K562 (cell line): ENCODE results near the gene POLN. TPM values are rescaled to one million over a fixed set of nuclear protein-coding genes. Genes with fewer than 3 reads are reported as not detected.

Source experiments
- CGGBP1 ChIP-seq: fragments of 250-450 bp; sonication (Bioruptor Pico); IDR thresholded peaks from 2 replicates; pipeline ENCODE4 v1.9.0; 2021; ENCODE audit warnings: mild to moderate bottlenecking
- IFI16 ChIP-seq: fragments of 250-450 bp; sonication (Bioruptor Pico); IDR thresholded peaks from 2 replicates; pipeline ENCODE4 v2.1.2; 2022; ENCODE audit warnings: mild to moderate bottlenecking, inconsistent platforms
- MCM3 ChIP-seq: fragments of 450-650 bp; IDR thresholded peaks from 2 replicates; pipeline ENCODE4 v1.6.1; 2016
- PML ChIP-seq: IDR thresholded peaks from 2 replicates; pipeline ENCODE4 v1.6.1; 2012; ENCODE audit warnings: low read length, inconsistent platforms
- RAD51 ChIP-seq: fragments of 450-650 bp; IDR thresholded peaks from 2 replicates; pipeline ENCODE4 v1.7.1; 2016; ENCODE audit warnings: low read depth, mild to moderate bottlenecking, borderline replicate concordance
- SAP30 ChIP-seq: fragments of 200-600 bp; sonication (generic); IDR thresholded peaks from 2 replicates; pipeline ENCODE4 v1.6.1; 2012; ENCODE audit warnings: borderline replicate concordance, low read depth, mild to moderate bottlenecking, moderate library complexity, low read length, control low read depth, inconsistent platforms; ENCODE audit not compliant: insufficient read depth, poor library complexity, severe bottlenecking
- SRSF1 ChIP-seq: fragments of 200-400 bp; formaldehyde crosslinking; IDR thresholded peaks from 2 replicates; pipeline ENCODE4 v1.6.1; 2017; ENCODE audit warnings: mild to moderate bottlenecking, low read depth, low read length, moderate library complexity
- ZBTB1 ChIP-seq: sonication (generic); formaldehyde crosslinking; IDR thresholded peaks from 2 replicates; pipeline ENCODE4 v1.8.1; 2023; ENCODE audit warnings: missing genetic modification reagents, low read depth, mild to moderate bottlenecking, borderline replicate concordance
- ZBTB11 ChIP-seq, 3 experiments: fragments of 200-800 bp in 1 of 3; fragments of 250-450 bp in 1 of 3; fragments of 450-650 bp in 1 of 3; sonication (Bioruptor Pico) in 1 of 3; sonication (Bioruptor generic) in 1 of 3; formaldehyde crosslinking in 1 of 3; IDR thresholded peaks; 2 replicates each; pipeline versions ENCODE4 v1.6.1 to v1.8.0; 2016 to 2022; ENCODE audit warnings: mild to moderate bottlenecking in 2 of 3, missing genetic modification characterization in 2 of 3, missing compliant biosample characterization in 1 of 3, moderate library complexity in 1 of 3
- ZNF395 ChIP-seq: fragments of 200-800 bp; sonication (Bioruptor generic); IDR thresholded peaks from 2 replicates; pipeline ENCODE4 v1.6.1; 2017; ENCODE audit warnings: missing genetic modification characterization, missing compliant biosample characterization
- ZNF75A ChIP-seq: fragments of 450-650 bp; formaldehyde crosslinking; IDR thresholded peaks from 2 replicates; pipeline ENCODE4 v1.4.0; 2020; ENCODE audit warnings: mild to moderate bottlenecking
- polyA plus RNA-seq, 8 experiments: library from polyadenylated mRNA; depleted of rRNA in 4 of 8; stranded (reverse) in 5 of 8; unstranded in 3 of 8; fragments of >200 nt; fragmentation: Nextera tagmentation in 2 of 8; fragmentation: Illumina TruSeq in 1 of 8; extraction: Ambion mirVana in 2 of 8; extraction: Trizol in 1 of 8; gene quantifications; 2 replicates each; pipeline versions ENCODE4 v1.2.1 to v1.2.3, GENCODE V29; 2011 to 2014; ENCODE audit warnings: inconsistent platforms in 1 of 8, missing spikeins in 1 of 8
- total RNA-seq, 7 experiments: library from RNA; depleted of rRNA in 6 of 7; stranded (reverse); fragments of >200 nt in 6 of 7; fragmentation: Illumina TruSeq in 2 of 7; extraction: Trizol in 2 of 7; gene quantifications; 2 replicates each; pipeline versions ENCODE4 v1.2.1 to v1.2.3, GENCODE V29; 2011 to 2021; ENCODE audit warnings: low replicate concordance in 1 of 7
- TF ChIP-seq, protein P1 (sequence below): fragments of 250-450 bp; sonication (Bioruptor Pico); IDR thresholded peaks from 2 replicates; pipeline ENCODE4 v1.5.0; 2021; ENCODE audit warnings: mild to moderate bottlenecking, moderate library complexity
- TF ChIP-seq, protein P2 (sequence below): fragments of 450-650 bp; formaldehyde crosslinking; IDR thresholded peaks from 2 replicates; pipeline ENCODE4 v1.4.0; 2020; ENCODE audit warnings: mild to moderate bottlenecking, moderate library complexity

POLN gene
- total and polyA plus RNA-seq, 9 of the 15 experiments (the other 6 are each of a cell fraction or from before 2014, with no cell fraction given): 0.08 to 0.91 (median 0.32) TPM

DNA sequence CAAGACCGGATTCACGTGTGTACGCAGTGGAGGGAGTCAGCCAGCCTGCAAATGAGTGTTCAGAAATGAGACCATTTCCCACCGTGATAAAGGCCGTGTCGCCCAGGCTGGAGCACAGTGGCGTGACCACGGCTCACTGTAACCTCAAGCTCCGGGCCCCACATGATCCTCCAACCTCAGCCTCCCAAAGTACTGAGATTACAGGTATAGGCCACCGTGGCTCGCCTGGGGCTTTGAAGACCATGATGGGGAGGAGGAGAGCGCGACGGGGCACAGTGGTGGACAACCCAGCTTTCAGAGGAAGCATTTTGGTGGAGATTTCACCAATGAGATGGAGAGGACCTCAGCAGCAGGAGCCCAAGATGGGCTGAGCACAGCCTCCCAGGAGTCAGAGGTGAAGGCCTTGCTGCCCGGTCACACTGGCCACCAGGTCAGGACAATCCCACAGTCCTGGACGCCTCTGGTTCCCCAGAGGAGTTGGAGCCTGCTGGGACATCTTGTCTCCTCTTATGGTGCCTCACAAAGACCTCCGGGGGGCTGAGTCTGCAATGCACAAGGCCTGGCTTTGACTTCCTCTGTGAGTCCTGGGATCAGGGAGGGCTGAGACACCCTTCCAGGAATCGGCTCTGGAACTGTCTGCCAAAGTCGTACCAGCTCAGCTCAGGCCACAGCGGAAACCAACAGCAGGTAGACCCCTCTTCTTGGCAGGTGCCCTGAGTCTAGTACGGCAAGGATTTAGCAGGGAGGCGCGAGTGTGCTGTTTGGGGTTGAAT lies 42.4 kb upstream of the POLN start (continued):
- TF ChIP-seq ZBTB11 (CRISPR knock-in tag; IDR thresholded peaks at IDR 0.05) (no peak), SRSF1 (no peak), RAD51 (no peak), ZNF75A (CRISPR knock-in tag) (no peak), IFI16 (CRISPR knock-in tag) (no peak), MCM3 (no peak), CGGBP1 (CRISPR knock-in tag) (no peak), PML (no peak), SAP30 (no peak), ZNF395 (CRISPR knock-in tag) (no peak), ZBTB1 (no peak)
- TF ChIP-seq, protein P1, sequence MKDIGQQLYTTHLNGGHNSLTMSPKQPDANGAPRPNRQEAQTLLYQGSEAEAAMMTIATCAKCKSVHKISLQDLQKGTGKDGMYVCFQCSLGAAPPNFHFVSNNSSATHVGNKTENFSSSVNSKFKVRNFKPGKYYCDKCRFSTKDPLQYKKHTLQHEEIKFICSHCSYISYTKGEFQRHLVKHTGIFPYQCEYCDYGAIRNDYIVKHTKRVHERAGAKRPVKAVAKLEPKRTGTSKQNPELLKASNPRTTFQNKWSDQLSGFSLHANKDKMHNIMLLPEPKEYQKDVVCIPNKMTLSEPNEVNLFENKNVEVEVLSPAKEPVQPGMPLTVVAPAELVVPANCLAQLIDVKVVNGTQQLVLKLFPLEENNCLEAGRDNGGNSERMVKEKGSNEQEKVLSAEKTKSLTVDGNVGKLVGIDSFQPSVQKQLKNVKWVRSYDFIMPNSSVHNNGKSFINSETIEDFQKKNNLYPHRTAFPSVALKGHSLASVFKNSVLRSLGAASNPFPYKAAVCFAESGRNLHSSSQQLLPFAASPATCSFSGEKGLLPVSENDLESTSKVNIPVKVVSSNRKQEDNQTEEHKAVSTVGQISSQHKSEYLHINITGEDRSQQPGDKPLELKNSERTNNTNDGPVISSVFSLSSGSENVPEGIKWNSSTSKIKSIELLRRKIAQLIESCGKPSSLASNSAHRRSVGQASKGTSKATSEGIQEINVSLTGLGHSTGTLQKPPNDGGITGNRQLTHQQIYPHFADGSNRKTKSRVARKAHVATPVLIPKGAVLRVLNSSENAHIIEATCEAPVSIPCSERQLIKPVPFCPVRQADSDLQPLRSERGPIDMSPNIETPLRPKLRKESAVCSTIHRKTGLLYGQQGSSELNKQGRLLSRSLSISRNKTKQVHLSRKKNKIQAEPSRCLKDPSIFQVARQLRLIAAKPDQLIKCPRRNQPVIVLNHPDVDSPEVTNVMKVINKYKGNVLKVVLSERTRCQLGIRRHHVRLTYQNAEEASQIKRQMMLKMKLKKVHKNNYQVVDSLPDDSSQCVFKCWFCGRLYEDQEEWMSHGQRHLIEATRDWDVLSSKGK (CRISPR knock-in tag): no peak
- TF ChIP-seq, protein P2, sequence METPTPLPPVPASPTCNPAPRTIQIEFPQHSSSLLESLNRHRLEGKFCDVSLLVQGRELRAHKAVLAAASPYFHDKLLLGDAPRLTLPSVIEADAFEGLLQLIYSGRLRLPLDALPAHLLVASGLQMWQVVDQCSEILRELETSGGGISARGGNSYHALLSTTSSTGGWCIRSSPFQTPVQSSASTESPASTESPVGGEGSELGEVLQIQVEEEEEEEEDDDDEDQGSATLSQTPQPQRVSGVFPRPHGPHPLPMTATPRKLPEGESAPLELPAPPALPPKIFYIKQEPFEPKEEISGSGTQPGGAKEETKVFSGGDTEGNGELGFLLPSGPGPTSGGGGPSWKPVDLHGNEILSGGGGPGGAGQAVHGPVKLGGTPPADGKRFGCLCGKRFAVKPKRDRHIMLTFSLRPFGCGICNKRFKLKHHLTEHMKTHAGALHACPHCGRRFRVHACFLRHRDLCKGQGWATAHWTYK (CRISPR knock-in tag): no peak
- TF ChIP-seq, all 486 proteins: peak for 0
